Measurements from ENCODE around the gene KRT83.
"Not testable (repeated sequence)": the region's sequence is repeated elsewhere in the genome, so short reads cannot be mapped to it uniquely, and the experiment has no call there.

The KRT83 gene

DNA sequence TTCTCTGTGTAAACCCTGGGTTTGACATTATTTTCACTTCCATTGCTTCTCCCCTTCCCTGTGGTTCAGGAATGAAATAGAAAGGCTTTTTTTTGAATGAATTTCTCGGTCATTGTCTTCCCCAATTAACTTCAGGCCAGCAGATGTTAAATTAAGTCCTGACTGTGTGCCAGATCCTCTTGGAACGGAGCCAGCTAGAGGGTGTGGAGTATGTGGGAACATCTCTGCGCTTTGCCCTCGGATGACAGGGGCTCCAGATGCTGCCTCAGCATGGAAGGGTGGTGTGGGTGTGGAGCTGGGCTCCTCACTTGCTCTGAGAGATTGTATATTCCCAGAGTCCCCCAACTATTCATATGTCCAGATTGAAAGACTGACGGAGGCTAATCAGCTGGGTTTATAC is 33.0 kb upstream of the KRT83 start:
- DNase-seq (ENCODE audit: insufficient read length, low spot score) (no peak), FAIRE-seq (no peak)

DNA sequence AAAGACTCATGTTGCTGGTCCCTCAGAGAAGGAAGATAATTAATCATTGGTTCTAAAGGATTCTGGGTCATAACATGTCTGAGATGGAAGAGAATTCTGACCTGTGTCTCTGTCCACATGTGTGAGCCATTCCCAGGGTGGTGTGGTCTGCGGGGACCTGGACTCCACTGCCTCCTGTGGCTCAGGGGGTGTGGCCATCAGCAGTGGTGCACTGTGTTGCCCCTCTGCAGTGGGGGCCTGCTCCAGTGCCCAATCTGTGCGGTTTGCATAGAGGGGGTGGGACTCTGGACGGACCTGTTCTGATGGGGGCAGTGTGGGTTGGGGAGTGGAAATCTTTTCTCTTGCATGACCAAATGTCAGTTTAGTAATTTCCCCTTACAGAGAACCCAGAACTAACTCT is 32.6 kb upstream of the KRT83 start:
- no peak for FAIRE-seq
- no peak for DNase-seq (ENCODE audit: insufficient read length, low spot score)

DNA sequence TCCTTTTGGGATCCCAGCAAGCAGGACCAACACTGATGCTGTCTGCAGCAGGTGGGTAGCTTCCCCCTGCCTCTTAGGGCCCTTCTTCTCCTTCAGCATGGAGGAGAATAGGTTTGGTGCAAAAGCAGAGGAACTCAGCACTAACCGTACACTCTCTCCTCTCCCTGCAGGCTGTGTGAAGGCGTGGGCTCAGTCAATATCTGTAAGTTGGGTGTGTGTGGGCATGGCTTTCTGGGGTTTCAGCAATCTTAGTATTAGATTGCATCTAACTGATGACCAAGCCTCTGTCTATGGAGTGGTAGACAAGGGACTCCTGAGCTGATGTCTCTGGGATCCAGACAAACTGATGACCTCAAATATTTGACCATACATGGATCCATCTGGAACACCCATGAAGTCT is 31.8 kb upstream of the KRT83 start:
- DNase-seq (ENCODE audit: insufficient read length, low spot score): no peak
- no peak for FAIRE-seq

DNA sequence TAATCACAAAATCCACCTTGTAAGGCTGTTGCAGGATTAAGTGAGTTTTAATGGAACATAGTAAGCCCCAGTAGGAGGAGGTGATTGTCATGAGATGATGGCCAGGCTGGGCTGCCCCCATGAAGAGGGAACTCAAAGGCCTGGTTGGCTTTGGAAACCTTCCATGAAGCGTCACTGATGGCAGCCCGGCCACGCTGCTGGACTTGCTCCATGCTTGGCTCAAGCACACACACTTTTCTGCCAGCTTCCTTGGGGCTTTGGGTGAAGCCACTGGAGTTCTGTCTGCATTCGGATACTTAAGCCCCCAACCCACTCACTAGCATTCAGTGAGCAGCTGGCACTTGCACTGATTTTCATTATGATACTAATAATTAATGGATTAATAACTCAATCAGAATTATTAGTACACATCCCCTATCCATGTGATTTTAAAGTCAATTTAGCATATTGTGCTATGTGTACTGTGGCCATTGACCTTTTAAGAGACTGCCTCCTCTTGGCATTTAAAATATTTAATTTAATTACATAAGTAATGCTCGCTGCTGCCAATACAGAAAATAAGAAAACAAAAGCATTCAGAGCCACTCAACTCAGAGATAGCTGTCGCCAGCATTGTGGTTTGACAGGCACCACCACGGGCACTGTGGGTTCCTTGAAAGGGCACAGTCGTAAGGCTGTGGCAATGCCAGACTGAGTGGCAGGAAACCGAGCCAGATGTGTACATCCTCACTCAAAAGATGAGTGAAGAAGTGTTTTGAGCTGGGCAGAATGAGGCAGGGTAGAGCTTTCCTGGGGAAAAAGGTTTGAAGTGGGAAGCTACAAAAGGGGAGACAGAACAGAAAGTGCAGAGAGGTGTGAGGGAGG is 30.2 kb upstream of the KRT83 start:
- FAIRE-seq (no peak), DNase-seq (ENCODE audit: insufficient read length, low spot score) (no peak)

DNA sequence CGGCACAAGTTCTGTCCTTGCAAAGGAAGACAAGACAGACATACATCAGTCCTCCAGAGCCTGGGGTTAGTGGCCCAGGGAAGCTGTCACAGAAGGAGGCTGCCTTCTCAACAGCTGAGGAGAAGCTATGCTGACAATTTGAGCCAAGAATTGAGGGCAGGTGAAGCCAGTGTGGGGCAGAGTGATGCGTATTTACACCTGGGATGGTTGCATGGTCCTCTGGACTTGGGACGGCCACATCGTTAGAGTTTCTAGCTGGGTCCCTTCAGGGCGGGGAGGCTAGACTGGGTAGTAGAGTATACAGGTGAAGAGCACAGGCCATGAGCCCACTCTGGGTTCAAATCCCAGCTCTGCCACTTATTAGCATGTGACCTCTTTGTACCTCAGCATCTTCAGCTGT is 29.6 kb upstream of the KRT83 start:
- DNase-seq (ENCODE audit: insufficient read length, low spot score) (no peak), FAIRE-seq (no peak)

DNA sequence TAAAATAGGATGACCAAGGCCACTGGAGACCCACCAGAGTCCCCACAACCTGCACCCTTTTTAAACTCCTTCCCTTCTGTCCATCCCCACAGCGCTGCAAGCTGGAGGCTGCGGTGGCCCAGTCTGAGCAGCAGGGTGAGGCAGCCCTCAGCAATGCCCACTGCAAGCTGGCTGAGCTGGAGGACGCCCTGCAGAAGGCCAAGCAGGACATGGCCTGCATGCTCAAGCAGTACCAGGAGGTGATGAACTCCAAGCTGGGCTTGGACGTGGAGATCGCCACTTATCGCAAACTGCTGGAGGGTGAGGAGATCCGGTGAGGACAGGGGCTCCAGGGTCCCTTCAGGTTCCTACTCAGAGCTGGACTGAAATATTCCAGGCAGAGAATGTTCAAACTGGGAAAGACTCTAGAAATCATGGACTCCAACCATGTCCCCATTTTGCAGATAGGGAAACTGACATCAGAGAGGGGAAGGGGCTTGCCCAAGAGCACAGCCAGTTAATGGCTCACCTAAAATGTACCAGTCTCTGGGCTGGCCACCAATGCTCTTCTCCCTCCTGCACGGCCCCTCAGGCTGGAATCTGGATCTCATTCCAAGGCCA is 28.9 kb upstream of the KRT83 start:
- FAIRE-seq (no peak), DNase-seq (ENCODE audit: insufficient read length, low spot score) (no peak)

DNA sequence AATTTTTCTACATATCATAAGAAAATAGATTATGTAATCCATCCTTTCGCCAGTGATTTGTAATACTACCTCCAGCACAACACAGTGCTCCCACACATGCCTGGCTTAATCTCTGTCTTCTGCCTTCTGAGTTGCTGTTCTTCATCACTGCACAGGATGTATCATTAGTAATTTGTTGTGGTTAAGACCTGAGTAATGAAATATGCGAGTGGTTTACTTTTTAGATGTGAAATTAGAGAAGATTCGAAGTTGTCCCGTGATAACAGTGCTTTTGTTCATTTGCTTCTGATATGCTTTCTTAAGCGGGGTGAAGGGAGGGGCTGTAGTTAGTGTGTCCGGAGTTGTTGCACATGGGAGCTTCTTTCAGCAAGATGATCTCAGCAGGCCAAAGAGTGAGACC is 28.0 kb upstream of the KRT83 start:
- no peak for DNase-seq (ENCODE audit: insufficient read length, low spot score)
- no peak for FAIRE-seq

DNA sequence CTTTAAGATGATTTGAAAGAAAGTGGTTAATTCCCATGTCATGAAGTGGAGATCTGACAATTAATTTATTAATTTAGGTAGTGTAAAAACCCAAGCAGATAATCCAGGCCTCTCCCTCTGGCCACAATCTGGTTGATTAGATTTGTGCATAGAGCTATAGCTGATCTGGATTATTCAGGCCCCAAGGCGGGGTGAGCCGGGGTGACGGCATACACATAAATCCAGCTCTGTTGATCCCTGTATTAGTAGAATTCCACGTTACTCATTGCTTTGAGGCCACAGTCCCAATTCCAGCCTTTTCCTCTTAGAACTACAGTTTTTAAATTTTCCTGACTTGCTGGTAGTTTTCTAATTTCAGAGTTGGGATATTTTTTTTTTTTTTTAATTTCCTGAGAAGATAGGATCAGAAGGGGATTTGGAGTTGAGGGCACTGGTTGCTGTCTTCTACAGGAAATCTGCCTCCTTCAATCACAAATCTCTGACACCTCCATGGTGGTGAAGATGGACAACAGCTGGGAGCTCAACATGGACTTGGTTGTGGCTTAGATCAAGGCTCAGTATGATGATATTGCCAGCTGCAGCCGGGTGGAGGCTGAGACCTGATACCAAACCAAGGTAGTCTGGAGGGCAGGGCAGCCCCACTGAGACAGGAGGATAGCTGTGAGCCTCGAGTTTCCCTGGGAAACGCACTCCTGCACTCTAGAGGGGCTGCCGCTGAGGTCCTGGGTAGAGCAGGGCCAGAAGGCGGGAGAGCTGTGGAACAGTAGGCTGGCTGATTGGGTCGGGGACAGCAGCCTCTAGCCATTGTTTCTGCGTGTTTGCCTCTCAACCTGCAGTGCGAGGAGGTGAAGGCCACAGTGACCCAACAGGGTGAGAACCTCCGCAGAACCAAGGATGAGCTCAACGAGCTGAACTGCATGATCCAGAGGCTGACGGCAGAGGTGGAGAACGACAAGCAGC is 26.6 kb upstream of the KRT83 start:
- FAIRE-seq (no peak), DNase-seq (ENCODE audit: insufficient read length, low spot score) (no peak)

DNA sequence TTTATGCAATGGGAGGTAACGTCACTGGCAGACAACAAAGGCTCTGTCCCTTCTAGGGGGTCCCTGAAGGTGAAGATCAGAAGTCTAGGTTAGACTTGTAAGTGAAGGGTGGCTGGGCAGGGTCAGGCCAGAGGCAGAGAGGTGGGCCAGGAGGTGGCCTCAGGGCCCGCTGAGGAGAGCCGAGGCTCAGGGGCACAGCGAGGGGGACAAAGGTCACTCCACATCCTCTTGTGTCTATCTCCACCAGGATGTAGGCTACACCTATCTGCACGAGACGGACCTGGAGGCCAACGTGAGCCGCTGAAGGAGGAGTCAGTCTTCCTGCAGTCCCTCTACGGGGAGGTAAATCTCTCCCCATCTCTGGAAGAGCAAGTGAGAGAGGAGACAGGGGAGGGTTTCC is 25.8 kb upstream of the KRT83 start:
- DNase-seq (ENCODE audit: insufficient read length, low spot score) (no peak), FAIRE-seq (no peak)

DNA sequence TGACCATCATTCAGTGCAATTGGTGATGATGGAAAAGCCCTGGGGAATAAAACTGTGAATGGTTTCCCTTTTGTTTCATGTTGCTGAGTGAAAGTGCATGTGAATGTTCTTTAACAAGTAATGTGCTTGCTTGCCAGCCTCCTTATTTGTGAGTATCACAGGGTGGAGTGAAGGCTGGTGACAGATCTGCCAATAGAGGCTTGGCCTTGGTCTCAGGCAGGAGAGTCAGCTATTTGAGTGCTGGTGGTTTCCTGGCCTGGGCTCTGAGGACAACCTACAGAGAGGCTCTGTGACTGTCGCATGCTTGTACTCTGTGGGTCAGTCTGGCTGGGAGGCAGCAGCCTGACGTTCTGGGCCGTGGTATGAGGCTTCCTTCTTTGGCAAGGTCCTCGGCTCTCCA is 25.4 kb upstream of the KRT83 start:
- FAIRE-seq (no peak), DNase-seq (ENCODE audit: insufficient read length, low spot score) (no peak)

DNA sequence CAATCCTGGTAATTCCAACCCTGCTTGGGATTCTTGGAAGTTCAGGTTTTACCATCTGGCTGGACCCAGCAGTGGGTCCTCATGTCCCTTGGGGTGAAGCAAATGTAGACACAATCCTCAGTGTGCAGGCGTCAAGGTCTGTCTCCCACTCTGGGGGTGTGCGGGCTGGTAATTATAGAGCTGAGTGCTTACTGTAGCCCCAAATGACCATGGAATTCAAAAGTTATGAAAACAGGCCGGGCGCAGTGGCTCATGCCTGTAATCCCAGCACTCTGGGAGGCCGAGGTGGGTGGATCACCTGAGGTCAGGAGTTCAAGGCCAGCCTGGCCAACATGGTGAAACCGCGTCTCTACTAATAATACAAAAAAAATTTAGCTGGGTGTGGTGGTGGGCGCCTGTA is 23.8 kb upstream of the KRT83 start:
- FAIRE-seq; DNase-seq (ENCODE audit: insufficient read length, low spot score): not testable (repeated sequence)

DNA sequence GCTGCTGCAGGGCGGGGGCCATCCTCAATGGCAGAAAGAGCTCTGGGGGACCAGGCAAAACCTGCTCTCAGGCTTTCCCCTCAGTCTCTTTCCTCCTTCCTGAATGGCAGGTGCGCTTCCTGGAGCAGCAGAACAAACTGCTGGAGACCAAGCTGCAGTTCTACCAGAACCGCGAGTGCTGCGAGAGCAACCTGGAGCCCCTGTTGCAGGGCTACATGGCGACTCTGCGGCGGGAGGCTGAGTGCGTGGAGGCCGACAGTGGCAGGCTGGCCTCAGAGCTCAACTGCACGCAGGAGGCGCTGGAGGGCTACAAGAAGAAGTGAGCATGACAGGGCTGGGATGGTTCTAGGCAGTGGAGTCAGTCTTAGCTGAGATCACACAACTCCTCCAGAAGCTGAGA is 22.9 kb upstream of the KRT83 start:
- no peak for FAIRE-seq
- DNase-seq (ENCODE audit: insufficient read length, low spot score): no peak

DNA sequence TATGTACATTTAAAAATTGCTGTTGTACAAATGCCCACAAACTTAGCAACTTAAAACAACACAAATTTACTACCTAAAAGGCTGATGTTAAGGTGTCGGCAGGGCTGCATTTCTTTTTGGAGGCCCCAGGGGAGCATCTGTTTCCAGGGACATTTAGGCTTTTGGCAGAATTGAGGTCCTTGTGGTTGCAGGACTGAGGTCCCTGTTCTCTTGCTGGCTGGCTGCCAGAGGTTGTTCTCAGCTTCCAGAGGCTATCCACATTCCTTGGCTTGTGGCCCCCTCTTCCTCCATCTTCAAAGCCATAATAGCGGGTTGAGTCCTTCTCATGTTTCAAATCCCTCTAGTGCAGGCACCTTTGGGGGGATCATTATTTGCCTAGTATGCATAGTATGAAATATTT is 22.4 kb upstream of the KRT83 start:
- FAIRE-seq (no peak), DNase-seq (ENCODE audit: insufficient read length, low spot score) (no peak)

DNA sequence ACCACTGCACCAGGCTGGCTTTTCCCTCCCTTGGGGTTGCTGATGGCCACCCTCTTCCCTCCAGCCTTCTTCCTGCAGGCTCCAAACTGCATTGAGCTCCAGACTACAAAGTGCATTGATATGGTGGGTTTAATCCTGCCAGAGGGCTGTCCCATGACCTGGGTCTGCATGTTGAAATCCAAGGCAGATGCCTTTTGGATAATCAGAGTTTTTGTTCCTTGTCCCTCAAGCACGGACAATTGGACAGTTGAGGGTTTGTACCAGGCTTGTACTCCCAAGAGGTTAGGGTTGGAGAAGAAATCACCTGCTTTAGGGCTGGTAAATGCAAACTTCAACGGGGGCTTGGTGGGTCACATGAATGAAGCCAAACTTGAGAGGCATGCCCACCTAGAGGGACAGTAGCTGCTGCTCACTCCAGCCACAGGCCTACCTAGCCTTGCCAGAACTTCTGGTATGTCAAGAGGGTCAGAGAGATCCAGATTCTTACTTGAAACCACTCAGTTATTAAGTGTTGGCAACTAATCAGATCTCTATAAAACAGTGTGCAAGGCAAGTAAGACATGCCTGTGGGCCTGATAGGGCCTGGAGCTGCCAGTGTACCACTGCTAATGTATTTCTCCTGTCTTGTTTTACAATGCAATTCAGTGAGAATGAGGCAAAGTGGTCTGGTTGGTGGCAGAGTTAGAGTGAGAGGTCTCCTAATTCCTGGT is 21.7 kb upstream of the KRT83 start:
- no peak for DNase-seq (ENCODE audit: insufficient read length, low spot score)
- no peak for FAIRE-seq

DNA sequence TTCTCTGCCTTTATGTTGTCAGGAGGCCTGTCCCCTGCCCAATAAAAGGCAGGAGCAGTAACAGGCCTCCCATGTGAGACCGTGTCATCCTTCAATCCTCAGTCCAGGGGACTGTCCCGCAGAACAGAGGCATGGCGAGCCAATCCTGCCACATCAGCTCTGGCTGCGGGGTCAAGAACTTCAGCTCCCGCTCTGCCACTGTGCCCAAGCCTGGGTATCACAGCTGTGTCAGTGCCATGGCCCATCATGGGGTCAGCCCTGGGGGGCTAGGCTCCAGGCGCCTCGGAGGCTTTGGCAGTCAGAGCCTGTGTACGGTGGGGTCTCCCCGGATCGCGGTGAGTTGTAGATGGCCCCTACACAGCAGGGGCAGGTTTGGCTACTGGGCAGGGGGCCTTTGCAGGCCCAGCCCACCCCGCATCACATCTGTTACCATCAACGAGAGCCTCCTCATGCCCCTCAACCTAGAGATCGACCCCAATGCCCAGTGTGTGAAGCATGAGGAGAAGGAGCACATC is 19.9 kb upstream of the KRT83 start:
- DNase-seq (ENCODE audit: insufficient read length, low spot score) (no peak), FAIRE-seq (no peak)

DNA sequence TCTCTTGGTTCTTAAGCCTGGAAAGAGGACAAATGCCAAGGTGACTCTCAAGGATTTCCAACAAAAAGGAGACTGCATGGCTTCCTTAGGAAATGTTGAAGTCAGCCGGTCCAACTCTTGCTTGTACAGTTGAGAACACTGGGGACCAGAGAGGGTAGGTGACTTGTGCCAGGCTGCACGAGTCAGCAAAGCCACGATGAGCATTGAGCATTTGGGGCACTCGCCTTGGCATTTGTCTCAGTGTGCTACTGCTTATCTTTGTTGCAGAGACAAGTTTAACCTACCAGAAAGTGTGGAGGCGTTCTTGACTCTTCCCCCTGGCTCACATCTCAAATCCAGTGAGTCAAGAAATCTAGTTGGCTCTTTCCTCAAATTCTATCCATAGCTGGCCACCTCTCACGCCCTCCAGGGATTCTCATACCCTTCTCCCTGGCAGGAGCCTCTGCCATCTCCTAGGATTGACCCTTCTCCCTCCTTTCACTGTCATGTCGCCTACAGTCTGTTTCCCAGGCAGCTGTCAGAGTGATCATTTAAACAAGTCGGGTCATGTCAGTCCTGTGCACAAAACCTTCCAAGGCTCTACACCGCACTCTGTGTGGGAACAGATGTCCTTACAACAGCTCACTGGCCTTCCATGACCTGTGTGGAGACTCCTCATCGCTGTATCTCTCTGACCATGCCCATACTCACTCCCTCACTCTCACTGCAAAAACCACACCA is 17.2 kb upstream of the KRT83 start:
- no peak for FAIRE-seq

DNA sequence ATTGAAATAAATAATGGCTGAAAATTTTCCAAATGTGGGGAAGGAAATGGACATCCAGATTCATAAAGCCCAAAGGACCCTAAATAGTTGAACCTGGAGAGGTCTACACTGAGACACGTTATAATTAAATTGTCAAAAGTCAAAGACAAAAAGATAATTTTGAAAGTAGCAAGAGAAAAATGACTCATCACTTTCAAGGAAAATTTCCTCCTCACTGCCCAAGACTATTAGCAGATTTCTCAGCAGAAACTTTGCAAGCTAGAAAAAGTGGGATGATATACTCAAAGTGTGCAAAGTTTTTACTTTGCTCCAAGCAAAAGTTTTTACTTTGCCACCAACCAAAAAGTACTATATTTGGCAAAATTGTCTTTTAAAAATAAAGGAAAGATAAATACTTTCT is 15.9 kb upstream of the KRT83 start:
- DNase-seq (ENCODE audit: insufficient read length, low spot score) (no peak), FAIRE-seq (no peak)

More for the DNA sequence above, 17.2 kb upstream of the KRT83 start:
- no peak for DNase-seq (ENCODE audit: insufficient read length, low spot score)

DNA sequence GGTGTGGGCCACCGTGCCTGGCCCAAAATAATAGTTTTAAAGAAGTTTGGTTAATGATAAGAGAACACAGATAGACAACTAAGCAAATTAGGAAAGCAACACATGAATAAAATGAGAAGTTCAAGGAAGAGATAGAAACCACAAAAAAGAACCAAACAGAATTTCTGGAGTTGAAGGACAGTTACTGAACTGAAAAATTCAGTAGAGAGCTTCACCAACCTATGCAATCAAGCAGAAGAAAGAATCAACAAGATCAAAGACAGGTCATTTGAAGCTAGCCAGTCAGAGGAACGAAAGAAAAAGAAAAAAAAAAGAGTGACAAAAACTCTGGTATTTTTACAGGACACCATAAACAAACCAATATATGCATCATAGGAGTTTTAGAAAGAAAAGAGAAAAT is 15.4 kb upstream of the KRT83 start:
- no peak for DNase-seq (ENCODE audit: insufficient read length, low spot score)
- FAIRE-seq: no peak

DNA sequence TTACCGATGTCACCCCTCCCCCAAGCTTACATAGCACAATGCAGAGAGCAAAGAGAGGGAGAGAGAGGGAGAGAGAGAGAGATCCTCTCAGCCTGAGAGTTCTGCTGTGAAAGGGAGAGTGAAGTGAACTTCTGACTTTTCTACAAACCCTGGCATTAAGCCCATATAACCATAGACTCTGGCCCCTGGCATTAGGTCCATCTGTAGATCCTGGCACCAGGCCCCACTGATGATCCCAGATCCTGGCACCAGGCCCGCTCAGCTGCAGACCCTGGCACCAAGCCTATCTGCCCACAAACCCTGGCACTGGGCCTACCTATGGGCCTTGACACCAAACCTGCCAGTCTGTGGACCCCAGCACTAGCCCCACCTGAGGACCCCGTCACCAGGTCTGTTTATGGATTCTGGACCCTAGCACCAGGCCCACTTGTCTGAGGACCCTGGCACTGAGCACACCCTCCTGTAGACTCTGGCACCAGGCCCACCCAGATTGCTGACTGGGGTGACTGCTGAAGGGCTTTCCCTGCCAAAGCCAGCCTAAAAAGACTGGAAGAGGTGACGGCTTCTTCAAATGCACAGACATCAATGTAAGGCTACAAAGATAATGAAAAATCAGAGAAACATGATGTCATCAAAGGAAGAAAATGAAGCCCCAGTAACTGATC is 14.5 kb upstream of the KRT83 start:
- no peak for FAIRE-seq
- no peak for DNase-seq (ENCODE audit: insufficient read length, low spot score)
